Stimulated activated memory B cell treated with anti-CD40 and anti-IgM and Interleukin-4, amounts not matched to agents 10 μg/mL and 1 μg/mL and 100 μg/mL, for 72 hours (primary cell): ENCODE measurements around the gene VPS26A.
"Not testable (repeated sequence)": the region's sequence is repeated elsewhere in the genome, so short reads cannot be mapped to it uniquely, and the experiment has no call there.

Experiments
- ATAC-seq: fragments of 150-1000 bp; cut with Tn5 transposase; 2 replicates; pipeline ENCODE4 v1.10.0; 2021
- H3K27ac Mint-ChIP-seq: one replicate; pipeline ENCODE4 v1.8.0; 2022; ENCODE audit warnings: mild to moderate bottlenecking, mixed read lengths
- H3K27me3 Mint-ChIP-seq: one replicate; pipeline ENCODE4 v1.8.0; 2022; ENCODE audit warnings: mixed read lengths
- H3K36me3 Mint-ChIP-seq: one replicate; pipeline ENCODE4 v1.8.0; 2022; ENCODE audit warnings: mixed read lengths
- H3K4me1 Mint-ChIP-seq: one replicate; pipeline ENCODE4 v1.8.0; 2022; ENCODE audit warnings: mixed read lengths
- H3K4me3 Mint-ChIP-seq: one replicate; pipeline ENCODE4 v1.8.0; 2022; ENCODE audit warnings: mild to moderate bottlenecking, moderate library complexity, mixed read lengths
- H3K9me3 Mint-ChIP-seq: one replicate; pipeline ENCODE4 v1.8.0; 2022; ENCODE audit warnings: mixed read lengths

VPS26A gene

DNA sequence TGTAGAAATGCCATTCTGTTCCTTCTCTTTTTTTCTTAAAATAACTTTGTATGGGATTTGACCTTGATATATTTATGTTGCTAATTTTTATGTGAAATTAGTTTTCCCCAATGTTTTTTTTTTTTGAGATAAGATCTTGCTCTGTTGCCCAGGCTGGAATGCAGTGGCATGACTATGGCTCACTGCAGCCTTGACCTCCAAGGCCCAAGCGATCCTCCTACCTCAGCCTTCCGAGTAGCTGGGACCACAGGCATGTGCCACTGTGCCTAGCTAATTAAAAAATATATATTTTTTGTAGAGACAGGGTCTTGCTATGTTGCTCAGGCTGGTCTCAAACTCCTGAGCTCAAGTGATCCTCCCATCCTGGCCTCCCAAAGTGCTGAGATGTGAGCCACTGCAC lies 16.0 kb downstream of the VPS26A start:
- Mint-ChIP-seq H3K36me3 (peaks cover 29% of the 10 kb centered on the region), H3K27ac (no peak overlapping the region), H3K4me3 (no peak overlapping the region), H3K9me3 (no peaks in the 10 kb centered on the region), H3K27me3 (no peaks in the 10 kb centered on the region), H3K4me1 (peaks cover 24% of the 10 kb centered on the region)
- no peak for ATAC-seq

DNA sequence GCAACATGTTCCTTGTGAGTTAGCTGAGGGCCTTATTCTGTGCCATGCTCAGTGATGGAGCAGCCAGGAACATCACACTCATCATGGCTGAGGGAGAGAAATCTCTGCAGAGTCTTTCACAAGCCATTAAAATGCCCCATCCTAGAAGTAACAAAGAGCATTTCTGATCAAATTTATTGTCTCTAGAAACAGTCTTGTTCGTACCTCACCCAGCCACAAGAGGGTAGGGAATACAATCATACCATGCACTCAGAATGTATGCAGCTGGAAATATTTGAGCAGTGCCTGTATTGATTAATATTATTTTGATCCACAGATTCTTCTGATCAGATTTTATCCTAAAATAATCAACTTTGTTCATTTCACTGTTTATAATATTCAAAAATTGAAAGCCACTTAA lies 17.3 kb downstream of the VPS26A start:
- H3K4me3 Mint-ChIP-seq, result no peak overlapping the region
- no peaks in the 10 kb centered on the region for H3K27me3 Mint-ChIP-seq
- H3K4me1 Mint-ChIP-seq, result peaks cover 35% of the 10 kb centered on the region
- H3K36me3 Mint-ChIP-seq, result peaks cover 28% of the 10 kb centered on the region
- no peak overlapping the region for H3K27ac Mint-ChIP-seq
- no peak for ATAC-seq
- H3K9me3 Mint-ChIP-seq, result no peaks in the 10 kb centered on the region

DNA sequence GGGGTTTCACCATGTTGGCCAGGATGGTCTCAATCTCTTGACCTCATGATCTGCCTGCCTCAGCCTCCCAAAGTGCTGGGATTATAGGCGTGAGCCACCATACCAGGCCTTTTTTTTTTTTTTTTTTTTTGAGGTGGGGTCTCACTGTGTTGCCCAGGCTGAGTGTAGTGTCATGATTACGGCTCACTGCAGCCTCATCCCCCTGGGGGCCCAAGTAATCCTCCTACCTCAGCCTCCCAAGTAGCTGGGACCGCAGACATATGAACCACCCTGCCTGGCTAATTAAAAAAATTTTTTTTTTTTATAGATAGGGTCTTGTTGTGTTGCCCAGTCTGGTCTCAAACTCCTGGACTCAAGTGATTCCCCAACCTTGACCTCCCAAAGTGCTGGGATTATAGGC lies 18.1 kb downstream of the VPS26A start:
- ATAC-seq, H3K9me3 Mint-ChIP-seq, H3K4me3 Mint-ChIP-seq, H3K27ac Mint-ChIP-seq, H3K27me3 Mint-ChIP-seq: not testable (repeated sequence)
- peaks cover 33% of the 10 kb centered on the region for H3K36me3 Mint-ChIP-seq
- H3K4me1 Mint-ChIP-seq, result peaks cover 43% of the 10 kb centered on the region

DNA sequence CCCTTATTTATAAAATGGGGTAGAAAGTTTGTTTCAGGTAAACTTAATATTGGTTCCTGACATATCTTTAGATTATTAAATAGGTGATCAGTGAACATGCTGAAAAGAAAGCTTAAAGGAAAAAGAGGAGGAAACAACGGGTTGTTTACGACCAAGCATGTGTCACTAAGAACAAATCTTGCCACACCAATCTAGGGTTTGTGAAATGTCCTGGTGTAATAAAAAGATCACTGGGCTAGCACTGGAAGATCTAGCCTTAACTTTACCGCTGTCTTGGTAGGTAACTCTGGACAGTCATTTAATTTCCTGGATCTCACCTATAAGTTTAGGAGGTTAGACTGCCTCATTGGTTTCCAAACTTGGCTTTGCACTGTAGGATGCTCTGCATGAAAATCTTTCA lies 19.0 kb downstream of the VPS26A start:
- Mint-ChIP-seq H3K4me1 (peaks cover 43% of the 10 kb centered on the region), H3K36me3 (peaks cover 26% of the 10 kb centered on the region), H3K27ac (no peak overlapping the region), H3K9me3 (no peaks in the 10 kb centered on the region), H3K4me3 (no peak overlapping the region), H3K27me3 (no peaks in the 10 kb centered on the region)
- ATAC-seq, result no peak

DNA sequence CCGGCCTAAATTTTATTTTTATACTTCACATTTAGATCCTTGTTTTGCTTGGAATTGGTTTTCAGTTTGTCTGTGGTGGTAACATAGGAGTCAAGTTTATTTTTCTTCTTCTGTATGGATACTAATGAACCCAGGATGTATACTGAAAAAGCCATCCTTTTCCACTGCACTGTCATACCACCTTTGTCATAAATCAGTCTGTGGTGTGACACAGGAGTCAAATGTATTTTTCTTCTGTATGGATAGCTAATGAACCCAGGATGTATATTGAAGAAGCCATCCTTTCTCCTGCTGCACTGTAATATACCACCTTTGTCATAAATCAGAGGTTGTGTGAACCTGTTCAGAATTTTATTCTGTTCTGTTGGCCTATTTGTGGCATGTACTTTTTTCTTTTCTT lies 21.4 kb downstream of the VPS26A start:
- no peak for ATAC-seq
- Mint-ChIP-seq H3K4me3 (no peak overlapping the region), H3K36me3 (peaks cover 29% of the 10 kb centered on the region), H3K9me3 (no peaks in the 10 kb centered on the region), H3K4me1 (peaks cover 32% of the 10 kb centered on the region), H3K27me3 (no peaks in the 10 kb centered on the region), H3K27ac (no peak overlapping the region)

DNA sequence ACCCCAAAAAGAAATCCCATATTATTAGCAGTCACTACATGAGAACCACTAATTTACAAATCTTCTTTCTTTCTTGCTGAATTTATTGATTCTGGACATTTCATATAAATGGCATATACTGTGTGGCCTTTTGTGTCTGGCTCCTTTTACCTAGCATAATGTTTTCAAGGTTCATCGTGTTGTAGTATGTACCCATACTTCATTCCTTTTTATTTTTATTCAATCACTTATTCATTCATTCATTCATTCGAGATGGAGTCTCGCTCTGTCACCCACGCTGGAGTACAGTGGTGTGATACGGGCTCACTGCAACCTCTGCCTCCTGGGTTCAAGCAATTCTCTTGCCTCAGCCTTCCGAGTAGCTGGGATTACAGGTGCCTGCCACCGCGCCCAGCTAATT lies 21.9 kb downstream of the VPS26A start:
- Mint-ChIP-seq H3K4me3 (no peak overlapping the region), H3K9me3 (no peaks in the 10 kb centered on the region), H3K36me3 (peaks cover 29% of the 10 kb centered on the region), H3K4me1 (peaks cover 32% of the 10 kb centered on the region), H3K27ac (no peak overlapping the region), H3K27me3 (no peaks in the 10 kb centered on the region)
- no peak for ATAC-seq

DNA sequence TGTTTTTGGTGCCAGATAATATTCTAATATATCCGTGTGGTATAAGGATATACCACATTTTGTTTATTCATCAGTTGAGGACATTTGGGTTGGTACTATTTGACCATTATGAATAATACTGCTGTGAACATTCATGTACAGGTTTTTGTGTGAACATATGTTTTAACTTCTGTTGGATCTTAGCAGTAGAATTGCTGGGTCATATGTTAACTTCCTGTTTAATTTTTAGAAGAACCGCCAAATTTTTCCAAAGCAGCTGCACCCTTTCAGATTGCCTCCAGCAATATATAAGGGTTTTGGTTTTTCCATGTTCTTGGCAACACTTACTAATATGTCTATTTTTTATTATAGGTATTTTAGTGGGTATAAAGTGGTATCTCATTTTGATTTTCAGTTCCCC lies 22.8 kb downstream of the VPS26A start:
- ATAC-seq, result no peak
- Mint-ChIP-seq H3K4me3 (no peak overlapping the region), H3K27me3 (no peaks in the 10 kb centered on the region)

DNA sequence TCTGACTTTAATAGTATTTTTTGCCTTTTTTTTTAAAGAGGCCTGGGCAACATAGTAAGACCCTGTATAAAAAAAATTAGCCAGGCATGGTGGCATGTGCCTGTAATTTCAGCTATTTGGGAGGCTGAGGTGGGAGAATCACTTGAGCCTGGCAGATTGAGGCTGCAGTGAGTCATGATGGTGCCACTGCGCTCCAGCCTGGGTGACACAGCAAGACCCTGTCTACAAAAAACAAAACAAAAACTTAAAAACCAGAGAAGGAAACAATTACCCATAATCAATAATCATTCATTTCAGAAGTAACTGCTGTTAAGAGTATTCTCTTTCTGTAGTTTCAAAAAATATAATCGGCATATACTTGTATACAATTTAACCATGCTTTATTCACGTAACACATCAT lies 28.0 kb downstream of the VPS26A start:
- Mint-ChIP-seq H3K4me3 (no peak overlapping the region), H3K36me3 (peaks cover 7% of the 10 kb centered on the region), H3K4me1 (peaks cover 5% of the 10 kb centered on the region), H3K9me3 (no peaks in the 10 kb centered on the region), H3K27me3 (no peaks in the 10 kb centered on the region), H3K27ac (no peak overlapping the region)
- ATAC-seq, result no peak

More for the DNA sequence above, 22.8 kb downstream of the VPS26A start:
- H3K9me3 Mint-ChIP-seq, result no peaks in the 10 kb centered on the region
- peaks cover 29% of the 10 kb centered on the region for H3K36me3 Mint-ChIP-seq
- H3K27ac Mint-ChIP-seq, result no peak overlapping the region
- peaks cover 32% of the 10 kb centered on the region for H3K4me1 Mint-ChIP-seq

DNA sequence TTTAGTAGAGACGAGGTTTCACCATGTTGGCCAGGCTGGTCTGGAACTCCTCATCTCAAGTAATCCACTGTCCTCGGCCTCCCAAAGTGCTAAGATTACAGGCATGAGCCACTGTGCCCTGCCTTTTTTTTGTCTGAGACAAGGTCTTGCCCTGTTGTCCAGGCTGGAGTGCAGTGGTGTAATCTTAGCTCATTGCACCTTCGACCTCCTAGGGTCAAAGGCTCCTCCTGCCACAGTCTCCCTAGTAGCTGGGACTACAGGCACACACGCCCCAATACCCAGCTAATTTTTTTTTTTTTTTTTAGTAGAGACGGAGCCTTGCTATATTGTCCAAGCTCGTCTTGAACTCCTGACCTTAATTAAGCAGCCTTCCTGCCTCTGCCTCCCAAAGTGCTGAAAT lies 29.2 kb downstream of the VPS26A start:
- Mint-ChIP-seq H3K27ac (no peak overlapping the region), H3K36me3 (peaks cover 7% of the 10 kb centered on the region), H3K9me3 (no peaks in the 10 kb centered on the region), H3K27me3 (no peaks in the 10 kb centered on the region), H3K4me3 (no peak overlapping the region), H3K4me1 (no peaks in the 10 kb centered on the region)
- no peak for ATAC-seq

DNA sequence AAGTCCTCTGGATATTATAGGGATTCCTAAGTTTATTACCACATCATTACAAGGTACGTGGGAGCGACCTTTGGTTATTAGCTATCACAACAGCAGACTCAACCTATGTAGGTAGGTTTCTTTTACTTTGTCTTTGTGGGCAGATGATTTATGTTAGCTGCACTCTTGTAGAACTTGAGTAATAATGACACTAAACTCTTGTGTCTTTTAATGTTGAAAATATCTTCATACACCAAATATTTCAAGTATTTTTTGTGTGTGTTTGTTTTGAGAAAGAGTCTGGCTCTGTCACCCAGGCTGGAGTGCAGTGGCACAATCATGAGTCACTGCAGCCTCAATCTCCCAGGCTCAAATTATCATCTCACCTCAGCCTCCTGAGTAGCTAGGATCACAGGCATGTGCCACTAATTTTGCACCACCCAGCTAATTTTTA lies 36.8 kb downstream of the VPS26A start:
- peaks cover 9% of the 10 kb centered on the region for H3K36me3 Mint-ChIP-seq
- no peak overlapping the region for H3K27ac Mint-ChIP-seq
- no peak overlapping the region for H3K4me3 Mint-ChIP-seq
- H3K4me1 Mint-ChIP-seq, result no peaks in the 10 kb centered on the region
- H3K9me3 Mint-ChIP-seq, result no peaks in the 10 kb centered on the region
- H3K27me3 Mint-ChIP-seq, result no peaks in the 10 kb centered on the region
- no peak for ATAC-seq

DNA sequence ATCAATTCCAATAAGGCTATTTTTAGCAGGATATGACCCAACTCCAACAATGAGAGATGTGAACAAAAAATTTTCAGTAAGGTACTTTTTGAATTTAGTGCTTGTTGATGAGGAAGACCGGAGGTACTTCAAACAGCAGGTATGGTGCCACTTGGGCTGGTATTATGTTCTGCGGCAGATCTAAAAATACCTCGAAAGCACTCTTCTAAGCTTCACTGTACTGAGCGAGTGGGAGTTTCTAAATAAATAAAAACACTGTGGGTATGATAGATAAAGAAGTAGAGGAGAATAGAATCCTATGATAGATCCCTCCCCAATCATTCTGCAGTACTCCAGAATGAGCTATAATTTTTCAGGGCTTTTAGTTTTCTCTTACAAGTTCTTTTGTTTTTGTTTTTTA lies 44.5 kb downstream of the VPS26A start:
- no peaks in the 10 kb centered on the region for H3K27me3 Mint-ChIP-seq
- no peak overlapping the region for H3K4me3 Mint-ChIP-seq
- no peaks in the 10 kb centered on the region for H3K9me3 Mint-ChIP-seq
- no peak for ATAC-seq
- H3K27ac Mint-ChIP-seq, result no peak overlapping the region
- peaks cover 24% of the 10 kb centered on the region for H3K36me3 Mint-ChIP-seq
- H3K4me1 Mint-ChIP-seq, result no peaks in the 10 kb centered on the region

DNA sequence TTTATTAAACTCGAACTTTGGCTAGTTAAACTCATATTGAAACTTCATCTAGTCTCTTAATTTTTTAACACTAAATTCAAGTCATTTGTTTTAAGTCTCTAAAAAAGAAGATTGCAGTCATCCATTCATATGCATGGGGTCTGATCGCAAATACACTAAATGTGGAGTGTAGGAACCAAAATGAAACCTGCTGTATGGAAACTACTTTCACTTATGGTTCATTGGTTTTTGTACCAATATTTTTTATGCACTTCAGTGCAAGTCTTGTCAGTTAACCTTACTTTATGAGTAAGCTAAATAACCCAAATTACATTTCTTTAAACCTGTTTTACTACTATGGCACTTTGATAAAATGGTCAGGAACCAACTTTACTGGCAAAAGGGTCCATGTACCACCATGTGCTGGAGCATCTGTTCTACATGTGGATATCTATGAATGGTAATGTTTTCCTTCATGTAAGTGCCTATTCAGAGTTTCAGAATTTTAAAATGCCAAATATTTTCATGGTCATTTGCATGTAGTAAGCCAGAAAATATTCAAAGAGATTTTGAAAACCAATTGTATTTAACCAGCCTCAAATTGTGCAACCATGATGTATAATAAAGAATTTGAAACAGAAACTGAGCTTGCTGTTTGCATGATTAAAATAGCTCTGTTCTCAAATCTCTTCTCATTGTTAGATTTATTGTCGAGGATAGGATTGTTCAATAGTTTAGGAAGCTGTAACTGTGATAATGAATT lies 48.4 kb downstream of the VPS26A start:
- H3K4me1 Mint-ChIP-seq, result no peaks in the 10 kb centered on the region
- no peaks in the 10 kb centered on the region for H3K27me3 Mint-ChIP-seq
- H3K36me3 Mint-ChIP-seq, result peaks cover 15% of the 10 kb centered on the region
- H3K27ac Mint-ChIP-seq, result no peak overlapping the region
- ATAC-seq, result no peak
- no peak overlapping the region for H3K4me3 Mint-ChIP-seq
- no peaks in the 10 kb centered on the region for H3K9me3 Mint-ChIP-seq

DNA sequence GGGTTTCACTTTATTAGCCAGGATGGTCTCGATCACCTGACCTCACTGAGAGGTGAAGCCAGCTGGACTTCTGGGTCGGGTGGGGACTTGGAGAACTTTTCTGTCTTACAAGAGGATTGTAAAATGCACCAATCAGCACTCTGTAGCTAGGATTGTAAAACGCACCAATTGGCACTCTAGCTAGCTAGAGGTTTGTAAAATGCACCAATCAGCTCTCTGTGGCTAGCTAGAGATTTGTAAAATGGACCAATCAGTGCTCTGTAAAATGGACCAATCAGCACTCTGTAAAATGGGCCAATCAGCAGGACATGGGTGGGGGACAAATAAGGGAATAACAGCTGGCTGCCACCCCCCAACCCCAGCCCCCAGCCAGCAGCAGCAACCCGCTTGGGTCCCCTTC lies 51.3 kb downstream of the VPS26A start:
- Mint-ChIP-seq H3K4me1 (peaks cover 11% of the 10 kb centered on the region), H3K36me3 (peaks cover 12% of the 10 kb centered on the region)
- not testable (repeated sequence) for H3K9me3 Mint-ChIP-seq, ATAC-seq, H3K27ac Mint-ChIP-seq, H3K27me3 Mint-ChIP-seq, H3K4me3 Mint-ChIP-seq

DNA sequence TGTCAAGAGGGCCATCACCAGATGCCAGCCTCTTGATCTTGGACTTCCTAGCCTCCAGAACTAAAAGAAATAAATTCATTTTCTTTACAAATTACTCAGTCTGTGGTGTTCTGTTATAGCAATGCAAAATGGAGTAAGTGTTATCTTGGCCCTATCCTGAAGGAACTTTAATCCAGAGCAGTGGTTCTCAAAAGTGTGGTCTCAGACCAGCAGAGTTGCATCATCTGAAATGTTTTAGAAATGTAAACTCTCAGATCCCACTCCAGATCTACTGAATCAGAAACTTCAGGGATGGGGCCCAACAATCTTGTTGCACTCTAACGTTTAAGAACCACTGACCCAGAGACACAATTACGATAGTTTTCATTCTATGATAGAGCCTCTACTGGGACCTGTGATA lies 52.8 kb downstream of the VPS26A start:
- Mint-ChIP-seq H3K27ac (no peak overlapping the region), H3K36me3 (no peaks in the 10 kb centered on the region), H3K4me3 (no peak overlapping the region), H3K9me3 (no peaks in the 10 kb centered on the region), H3K27me3 (no peaks in the 10 kb centered on the region), H3K4me1 (peaks cover 23% of the 10 kb centered on the region)
- no peak for ATAC-seq

DNA sequence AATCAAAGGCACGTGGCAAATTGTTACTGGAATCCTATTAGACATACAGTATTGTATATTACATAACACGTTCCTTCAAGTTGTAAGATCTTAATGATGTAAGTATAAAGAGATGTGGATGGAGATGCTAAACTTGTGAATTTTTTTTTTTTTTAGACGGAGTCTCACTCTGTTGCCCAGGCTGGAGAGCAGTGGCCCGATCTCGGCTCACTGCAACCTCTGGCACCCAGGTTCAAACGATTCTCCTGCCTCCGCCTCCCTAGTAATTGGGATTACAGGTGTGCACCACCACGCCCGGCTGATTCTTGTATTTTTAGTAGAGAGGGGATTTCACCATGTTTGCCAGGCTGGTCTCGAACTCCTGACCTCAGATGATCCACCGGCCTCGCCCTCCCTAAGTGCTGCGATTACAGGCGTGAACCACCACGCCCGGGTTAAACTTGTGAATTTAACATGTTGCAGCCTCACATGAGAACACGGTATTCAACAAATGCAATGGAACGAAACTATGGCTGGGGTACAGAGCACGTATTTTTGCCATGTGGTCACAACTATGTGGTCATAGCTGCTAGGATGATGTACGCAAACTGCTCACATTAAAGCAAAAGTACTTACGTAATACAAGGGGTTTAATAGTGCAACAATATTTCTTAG lies 55.2 kb downstream of the VPS26A start:
- peak overlapping the region; percentile 95 for H3K4me3 Mint-ChIP-seq
- H3K27me3 Mint-ChIP-seq, result no peaks in the 10 kb centered on the region
- peaks cover 7% of the 10 kb centered on the region for H3K36me3 Mint-ChIP-seq
- no peaks in the 10 kb centered on the region for H3K9me3 Mint-ChIP-seq
- H3K4me1 Mint-ChIP-seq, result peaks cover 38% of the 10 kb centered on the region
- peak overlapping the region; percentile 100 for H3K27ac Mint-ChIP-seq
- peak; percentile 50 for ATAC-seq
